ENCODE results near the gene MOGAT1. TPM values are rescaled to one million over a fixed set of nuclear protein-coding genes. Genes with fewer than 3 reads are reported as not detected.

MOGAT1 gene
- total and polyA plus RNA-seq, 9 of the 15 experiments (the other 6 are each of a cell fraction or from before 2014, with no cell fraction given): not detected

DNA sequence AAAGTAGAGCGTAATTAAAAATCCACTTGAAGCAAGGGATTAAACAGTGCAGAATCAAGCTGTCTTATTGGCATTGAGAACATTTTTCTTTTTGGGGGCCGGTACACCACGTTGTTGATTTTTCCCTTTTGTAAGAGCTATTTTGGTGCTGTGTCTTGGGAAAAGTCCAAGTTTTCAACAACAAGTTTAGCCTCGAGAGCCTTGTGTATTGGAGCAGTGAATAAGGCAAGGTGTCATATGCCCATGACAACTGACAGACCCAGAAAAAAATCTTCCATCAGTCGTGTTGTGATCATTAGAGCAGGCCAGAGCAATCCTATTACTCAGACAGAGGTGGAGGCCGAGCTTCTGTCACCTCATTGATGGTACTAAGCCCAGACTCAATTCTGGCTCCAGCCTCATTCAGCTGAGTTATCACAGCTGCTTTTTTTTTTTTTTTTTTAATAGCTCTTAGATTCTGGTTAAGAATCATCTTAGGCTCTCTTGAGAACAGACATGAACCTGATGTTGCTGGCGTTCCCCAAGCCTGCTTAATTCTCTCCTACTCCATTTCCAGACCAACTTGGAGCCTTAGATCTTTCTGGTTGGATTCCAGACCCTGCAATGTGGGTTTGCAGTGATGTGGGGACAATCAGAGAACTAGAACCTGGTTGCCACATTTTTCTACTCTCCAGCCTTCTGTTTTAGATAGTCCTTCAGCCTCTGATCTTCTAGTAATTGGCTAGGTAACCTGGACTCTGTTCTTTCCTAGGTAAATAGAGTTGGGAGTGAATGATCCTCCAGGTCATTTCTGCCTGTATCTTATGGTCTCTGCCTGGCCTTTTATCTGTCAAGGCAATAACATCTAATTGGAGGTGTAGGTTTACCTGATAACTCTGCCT lies 43.1 kb downstream of the MOGAT1 start (continued):
- TF ChIP-seq, protein P1, sequence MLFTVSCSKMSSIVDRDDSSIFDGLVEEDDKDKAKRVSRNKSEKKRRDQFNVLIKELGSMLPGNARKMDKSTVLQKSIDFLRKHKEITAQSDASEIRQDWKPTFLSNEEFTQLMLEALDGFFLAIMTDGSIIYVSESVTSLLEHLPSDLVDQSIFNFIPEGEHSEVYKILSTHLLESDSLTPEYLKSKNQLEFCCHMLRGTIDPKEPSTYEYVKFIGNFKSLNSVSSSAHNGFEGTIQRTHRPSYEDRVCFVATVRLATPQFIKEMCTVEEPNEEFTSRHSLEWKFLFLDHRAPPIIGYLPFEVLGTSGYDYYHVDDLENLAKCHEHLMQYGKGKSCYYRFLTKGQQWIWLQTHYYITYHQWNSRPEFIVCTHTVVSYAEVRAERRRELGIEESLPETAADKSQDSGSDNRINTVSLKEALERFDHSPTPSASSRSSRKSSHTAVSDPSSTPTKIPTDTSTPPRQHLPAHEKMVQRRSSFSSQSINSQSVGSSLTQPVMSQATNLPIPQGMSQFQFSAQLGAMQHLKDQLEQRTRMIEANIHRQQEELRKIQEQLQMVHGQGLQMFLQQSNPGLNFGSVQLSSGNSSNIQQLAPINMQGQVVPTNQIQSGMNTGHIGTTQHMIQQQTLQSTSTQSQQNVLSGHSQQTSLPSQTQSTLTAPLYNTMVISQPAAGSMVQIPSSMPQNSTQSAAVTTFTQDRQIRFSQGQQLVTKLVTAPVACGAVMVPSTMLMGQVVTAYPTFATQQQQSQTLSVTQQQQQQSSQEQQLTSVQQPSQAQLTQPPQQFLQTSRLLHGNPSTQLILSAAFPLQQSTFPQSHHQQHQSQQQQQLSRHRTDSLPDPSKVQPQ (CRISPR knock-in tag; IDR thresholded peaks at IDR 0.05; ENCODE audit: borderline replicate concordance): no peak
- TF ChIP-seq, protein P2, sequence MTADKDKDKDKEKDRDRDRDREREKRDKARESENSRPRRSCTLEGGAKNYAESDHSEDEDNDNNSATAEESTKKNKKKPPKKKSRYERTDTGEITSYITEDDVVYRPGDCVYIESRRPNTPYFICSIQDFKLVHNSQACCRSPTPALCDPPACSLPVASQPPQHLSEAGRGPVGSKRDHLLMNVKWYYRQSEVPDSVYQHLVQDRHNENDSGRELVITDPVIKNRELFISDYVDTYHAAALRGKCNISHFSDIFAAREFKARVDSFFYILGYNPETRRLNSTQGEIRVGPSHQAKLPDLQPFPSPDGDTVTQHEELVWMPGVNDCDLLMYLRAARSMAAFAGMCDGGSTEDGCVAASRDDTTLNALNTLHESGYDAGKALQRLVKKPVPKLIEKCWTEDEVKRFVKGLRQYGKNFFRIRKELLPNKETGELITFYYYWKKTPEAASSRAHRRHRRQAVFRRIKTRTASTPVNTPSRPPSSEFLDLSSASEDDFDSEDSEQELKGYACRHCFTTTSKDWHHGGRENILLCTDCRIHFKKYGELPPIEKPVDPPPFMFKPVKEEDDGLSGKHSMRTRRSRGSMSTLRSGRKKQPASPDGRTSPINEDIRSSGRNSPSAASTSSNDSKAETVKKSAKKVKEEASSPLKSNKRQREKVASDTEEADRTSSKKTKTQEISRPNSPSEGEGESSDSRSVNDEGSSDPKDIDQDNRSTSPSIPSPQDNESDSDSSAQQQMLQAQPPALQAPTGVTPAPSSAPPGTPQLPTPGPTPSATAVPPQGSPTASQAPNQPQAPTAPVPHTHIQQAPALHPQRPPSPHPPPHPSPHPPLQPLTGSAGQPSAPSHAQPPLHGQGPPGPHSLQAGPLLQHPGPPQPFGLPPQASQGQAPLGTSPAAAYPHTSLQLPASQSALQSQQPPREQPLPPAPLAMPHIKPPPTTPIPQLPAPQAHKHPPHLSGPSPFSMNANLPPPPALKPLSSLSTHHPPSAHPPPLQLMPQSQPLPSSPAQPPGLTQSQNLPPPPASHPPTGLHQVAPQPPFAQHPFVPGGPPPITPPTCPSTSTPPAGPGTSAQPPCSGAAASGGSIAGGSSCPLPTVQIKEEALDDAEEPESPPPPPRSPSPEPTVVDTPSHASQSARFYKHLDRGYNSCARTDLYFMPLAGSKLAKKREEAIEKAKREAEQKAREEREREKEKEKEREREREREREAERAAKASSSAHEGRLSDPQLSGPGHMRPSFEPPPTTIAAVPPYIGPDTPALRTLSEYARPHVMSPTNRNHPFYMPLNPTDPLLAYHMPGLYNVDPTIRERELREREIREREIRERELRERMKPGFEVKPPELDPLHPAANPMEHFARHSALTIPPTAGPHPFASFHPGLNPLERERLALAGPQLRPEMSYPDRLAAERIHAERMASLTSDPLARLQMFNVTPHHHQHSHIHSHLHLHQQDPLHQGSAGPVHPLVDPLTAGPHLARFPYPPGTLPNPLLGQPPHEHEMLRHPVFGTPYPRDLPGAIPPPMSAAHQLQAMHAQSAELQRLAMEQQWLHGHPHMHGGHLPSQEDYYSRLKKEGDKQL (CRISPR knock-in tag; IDR thresholded peaks at IDR 0.05; ENCODE audit: borderline replicate concordance): no peak
- no peak for TF ChIP-seq ZNF561 (CRISPR knock-in tag; conservative IDR thresholded peaks at IDR 0.05)
- no peak for TF ChIP-seq ZNF146 (CRISPR knock-in tag; IDR thresholded peaks at IDR 0.05; ENCODE audit: unreplicated experiment)
- TF ChIP-seq HMGN3 (IDR thresholded peaks at IDR 0.05; ENCODE audit: borderline replicate concordance, extremely low read depth, insufficient read length, low read depth, low read length): no peak
- TF ChIP-seq CEBPG (CRISPR knock-in tag; IDR thresholded peaks at IDR 0.05): no peak
- TF ChIP-seq CEBPG (tag; conservative IDR thresholded peaks at IDR 0.05 in 1 of 2, IDR thresholded peaks at IDR 0.05 in 1 of 2): no peak
- no peak for TF ChIP-seq FOSL1 (tag; conservative IDR thresholded peaks at IDR 0.05)
- TF ChIP-seq CHCHD3 (CRISPR knock-in tag; IDR thresholded peaks at IDR 0.05): no peak
- no peak for TF ChIP-seq ESRRB (CRISPR knock-in tag; IDR thresholded peaks at IDR 0.05; ENCODE audit: borderline replicate concordance)
- TF ChIP-seq IRF2 (CRISPR knock-in tag; IDR thresholded peaks at IDR 0.05): no peak
- TF ChIP-seq RBM25 (IDR thresholded peaks at IDR 0.05; ENCODE audit: low read depth, low read length, severe bottlenecking): no peak
- TF ChIP-seq C11orf30 (IDR thresholded peaks at IDR 0.05; ENCODE audit: low read depth): no peak
- TF ChIP-seq ZZZ3 (IDR thresholded peaks at IDR 0.05): no peak
- no peak for TF ChIP-seq KDM4B (IDR thresholded peaks at IDR 0.05; ENCODE audit: borderline replicate concordance in 2 of 2, low read depth in 1 of 2)
